LNCAP (cell line): Measurements from ENCODE around the gene PRSS23.

Source experiments
- CTCF ChIP-seq: fragments of 450-650 bp; IDR thresholded peaks from 2 replicates; pipeline ENCODE4 v1.5.1; 2017; ENCODE audit warnings: mild to moderate bottlenecking

Gene PRSS23

GRCh38 chr11:86792150-86792549 is 8.2 kb upstream of the PRSS23 start:
- TF ChIP-seq CTCF: no peak

- no peak for TF ChIP-seq CTCF
These were observed 7.0 kb upstream of the PRSS23 start for GRCh38 chr11:86793307-86793706.

- no peak for TF ChIP-seq CTCF
These were observed 4.8 kb upstream of the PRSS23 start for GRCh38 chr11:86795511-86795910.

GRCh38 chr11:86795949-86796348 is 4.4 kb upstream of the PRSS23 start:
- TF ChIP-seq CTCF: no peak

GRCh38 chr11:86797133-86797532 is 3.2 kb upstream of the PRSS23 start:
- no peak for TF ChIP-seq CTCF

GRCh38 chr11:86798988-86799387 is 1.4 kb upstream of the PRSS23 start:
- no peak for TF ChIP-seq CTCF

DNA sequence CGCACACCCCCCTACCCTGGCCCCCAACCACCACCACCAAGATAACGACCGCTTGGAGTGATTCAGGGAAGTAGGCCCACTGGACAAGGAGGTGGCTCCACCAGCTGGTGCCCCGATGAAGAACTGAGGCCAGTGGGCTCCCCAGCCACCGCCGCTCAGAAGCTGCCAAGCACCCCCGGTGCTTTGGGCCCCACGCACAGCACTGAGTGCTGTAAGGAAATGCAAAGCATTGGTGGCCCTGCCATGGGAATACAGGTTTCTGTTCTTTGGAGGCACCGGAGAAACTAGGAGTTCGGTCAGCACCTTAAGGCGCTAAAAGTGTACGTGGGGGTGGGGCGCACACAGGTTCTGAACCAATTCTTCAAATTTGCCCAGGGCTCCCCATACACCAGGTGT is 664 bp upstream of the PRSS23 start:
- no peak for TF ChIP-seq CTCF

DNA sequence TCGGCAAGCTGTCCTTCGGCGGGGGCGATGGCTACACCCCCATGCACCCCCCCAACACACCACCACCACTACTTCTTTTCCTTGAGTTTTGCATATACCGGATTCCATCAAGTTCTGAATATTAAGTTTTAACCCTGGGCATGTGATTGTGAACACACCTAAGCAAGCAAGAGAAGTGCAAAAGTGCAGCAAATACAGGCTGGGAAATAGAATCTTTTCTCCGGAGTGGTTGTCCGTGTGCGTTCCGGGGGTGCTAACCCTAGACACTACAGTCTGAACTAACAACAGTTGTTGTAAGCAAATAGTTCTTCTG is 574 bp downstream of the PRSS23 start:
- TF ChIP-seq CTCF: no peak
